Stimulated activated CD8-positive, alpha-beta memory T cell treated with anti-CD3 and anti-CD28 coated beads, Interleukin-4, amount 100 ng/mL, for 48 hours (primary cell): Measurements from ENCODE around the gene DNHD1.

Source experiments
- DNase-seq: peaks from one replicate; pipeline ENCODE4 v3.0.0-alpha.2; 2020

Gene DNHD1

DNA sequence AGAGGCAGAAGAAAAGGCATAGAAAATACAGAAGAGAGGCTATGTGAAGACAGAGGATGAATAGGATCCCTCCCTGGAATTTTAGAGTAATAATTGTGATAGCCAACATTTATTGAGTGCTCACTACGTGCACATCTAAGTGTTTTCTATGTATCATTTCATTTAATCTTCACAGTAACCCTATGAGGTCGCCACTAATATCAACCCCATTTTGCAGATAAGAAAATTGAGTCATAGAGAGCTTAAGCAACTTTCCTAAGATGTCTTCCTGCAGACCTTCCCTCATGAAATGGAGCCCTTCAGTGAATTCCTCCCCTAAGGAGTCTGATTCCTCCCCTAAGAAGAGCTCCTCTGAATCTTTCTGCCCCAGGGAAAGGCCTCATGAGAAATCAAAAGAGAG lies 68.2 kb downstream of the DNHD1 start:
- no peak for DNase-seq

DNA sequence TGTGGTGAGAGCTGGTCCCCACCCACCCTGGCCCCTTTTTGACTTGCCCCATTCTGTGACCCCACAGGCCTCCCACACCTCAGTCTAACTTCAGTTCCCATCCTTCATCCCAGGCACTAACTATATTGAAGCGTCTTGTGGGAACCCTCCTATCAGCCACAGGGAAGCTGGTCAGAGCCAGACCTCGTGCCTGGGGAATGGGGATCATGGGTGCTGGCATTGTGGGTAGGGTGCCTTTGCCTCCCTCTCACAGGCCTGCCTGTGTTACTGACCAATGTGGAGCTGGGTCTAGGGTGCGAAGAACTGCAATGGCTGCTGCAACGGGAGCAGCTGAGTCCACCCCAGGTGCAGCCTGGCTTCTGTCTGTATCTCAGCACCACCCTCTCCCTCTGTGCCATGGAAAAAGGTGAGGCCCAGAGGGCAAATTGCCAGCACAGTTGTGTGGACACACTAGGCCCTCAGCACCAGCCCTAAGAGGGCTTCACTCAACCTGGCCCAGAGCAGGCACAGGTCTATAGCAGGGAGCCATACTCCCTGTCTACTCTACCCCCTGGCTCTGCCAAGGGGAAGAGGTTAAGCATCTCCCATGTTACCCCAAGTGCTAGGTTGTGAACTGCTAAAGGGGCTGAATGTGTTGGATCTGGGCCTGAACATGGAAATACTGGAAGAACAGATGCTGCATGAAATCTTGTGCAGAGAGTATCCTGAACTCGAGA lies 69.1 kb downstream of the DNHD1 start:
- no peak for DNase-seq

DNA sequence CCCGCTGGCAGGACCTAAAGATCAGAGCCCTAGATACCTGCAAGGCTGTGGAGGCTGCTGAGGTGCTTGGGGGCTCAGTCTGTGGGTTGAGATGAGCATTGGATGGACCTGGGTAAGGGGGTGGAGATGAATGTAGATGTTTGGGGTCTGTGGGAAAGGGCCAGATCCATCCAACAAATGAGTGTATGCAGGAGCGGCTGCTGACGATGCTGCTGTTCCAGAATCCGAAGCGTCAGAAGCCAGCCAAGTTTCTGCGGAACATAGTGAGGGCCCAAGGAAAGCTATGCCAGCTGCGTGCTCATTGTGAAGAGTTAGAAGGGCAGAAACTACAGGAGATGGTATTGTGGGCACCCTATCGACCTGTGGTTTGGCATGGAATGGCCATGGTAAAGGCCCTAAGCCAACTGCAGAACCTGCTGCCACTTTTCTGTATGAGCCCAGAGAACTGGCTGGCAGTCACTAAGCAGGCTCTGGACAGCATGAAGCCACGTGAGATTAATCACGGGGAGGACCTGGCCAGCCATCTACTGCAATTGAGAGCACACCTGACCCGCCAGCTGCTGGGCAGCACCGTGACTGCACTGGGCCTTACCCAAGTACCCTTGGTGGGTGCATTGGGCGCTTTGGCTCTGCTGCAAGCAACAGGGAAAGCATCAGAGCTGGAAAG lies 69.8 kb downstream of the DNHD1 start:
- no peak for DNase-seq

DNA sequence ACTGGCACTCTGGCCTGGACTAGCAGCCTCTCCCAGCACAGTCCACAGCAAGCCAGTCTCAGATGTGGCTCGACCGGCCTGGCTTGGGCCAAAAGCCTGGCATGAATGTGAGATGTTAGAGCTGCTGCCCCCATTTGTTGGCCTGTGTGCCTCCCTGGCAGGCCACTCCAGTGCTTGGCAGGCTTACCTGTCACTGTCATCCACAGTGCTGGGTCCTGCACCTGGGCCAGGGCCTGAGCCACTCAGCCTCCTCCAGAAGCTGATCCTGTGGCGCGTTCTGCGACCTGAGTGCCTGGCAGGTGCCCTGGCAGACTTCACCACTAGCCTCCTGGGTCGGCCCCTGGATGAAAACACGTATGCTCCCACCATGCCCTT lies 70.3 kb downstream of the DNHD1 start:
- no peak for DNase-seq

DNA sequence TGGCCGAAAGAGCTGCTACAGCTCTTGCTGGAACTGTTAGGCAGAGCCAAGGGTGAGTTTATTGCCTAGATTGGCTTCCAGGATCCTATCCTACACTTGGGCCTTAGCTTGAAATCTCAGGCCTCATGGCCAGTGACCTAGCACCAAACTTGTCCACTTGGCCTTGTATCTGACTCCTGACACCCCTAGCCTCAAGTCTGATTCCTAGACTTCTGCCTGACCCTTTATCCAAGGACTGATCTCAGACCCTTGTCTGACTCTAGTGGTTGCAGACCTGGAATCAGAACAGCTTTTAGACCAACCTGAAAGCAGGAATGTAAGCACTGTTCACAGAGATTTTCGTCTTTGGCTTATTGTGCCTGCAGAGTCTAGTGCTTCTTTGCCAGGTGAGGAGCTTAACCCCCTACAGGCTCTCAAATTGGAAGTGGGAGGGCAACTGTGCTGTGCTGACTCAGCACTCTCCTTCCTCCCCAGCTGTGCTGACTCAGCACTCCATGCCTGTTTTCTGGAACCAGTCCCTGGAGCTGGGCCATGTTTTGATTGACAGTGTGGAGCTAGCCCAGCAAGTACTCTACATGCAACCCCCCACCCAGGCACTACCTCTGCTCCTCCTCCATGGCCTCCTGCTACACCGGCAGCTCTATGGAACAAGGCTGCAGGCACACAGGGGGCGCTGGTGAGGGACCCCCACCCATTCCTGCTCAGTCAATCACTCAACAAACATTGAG lies 71.3 kb downstream of the DNHD1 start:
- no peak for DNase-seq

DNA sequence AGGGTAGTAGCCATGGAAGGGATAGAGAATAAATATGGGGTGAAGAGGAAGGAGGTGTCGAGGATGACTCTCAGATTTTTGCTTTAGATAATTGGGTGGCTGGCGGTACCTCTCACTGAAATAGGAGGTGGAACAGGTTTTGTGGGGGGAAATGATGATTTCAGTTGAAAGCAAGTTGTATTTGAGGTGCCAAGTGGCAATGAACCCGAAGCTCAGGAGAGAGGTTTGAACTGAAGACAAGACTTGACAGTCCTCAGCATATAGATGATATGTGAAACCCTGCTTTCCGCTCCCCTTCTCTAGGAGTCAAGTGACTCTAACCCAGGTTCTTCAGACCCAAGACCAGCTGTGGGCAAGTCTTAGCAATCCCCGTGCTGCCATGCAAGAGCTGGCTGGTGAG lies 72.6 kb downstream of the DNHD1 start:
- no peak for DNase-seq

DNA sequence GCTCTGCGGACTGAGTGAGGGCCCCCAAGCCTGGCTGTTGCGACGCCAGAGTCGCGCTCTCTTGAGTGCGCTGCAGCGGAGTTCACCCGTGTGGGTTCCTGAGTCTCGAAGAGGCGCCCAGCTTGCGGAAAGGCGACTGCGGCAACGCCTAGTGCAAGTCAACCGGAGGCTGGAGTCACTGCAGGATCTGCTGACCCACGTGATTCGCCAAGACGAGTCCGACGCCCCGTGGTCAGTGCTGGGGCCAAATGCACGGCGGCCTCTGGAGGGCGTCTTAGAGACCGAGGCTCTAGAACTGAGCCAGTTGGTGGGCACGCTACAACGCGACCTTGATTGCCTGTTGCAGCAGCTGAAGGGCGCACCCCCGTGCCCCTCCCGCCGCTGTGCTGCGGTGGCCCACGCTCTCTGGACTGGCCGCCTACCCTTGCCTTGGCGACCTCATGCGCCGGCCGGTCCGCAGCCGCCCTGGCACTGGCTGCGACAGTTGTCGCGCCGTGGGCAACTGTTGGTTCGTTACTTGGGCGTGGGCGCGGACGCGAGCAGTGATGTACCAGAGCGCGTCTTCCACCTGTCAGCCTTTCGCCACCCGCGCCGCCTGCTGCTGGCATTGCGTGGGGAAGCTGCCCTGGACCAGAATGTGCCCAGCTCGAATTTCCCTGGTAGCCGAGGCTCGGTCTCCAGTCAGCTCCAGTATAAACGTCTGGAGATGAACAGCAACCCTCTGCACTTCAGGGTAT lies 73.8 kb downstream of the DNHD1 start:
- DNase-seq = no peak

DNA sequence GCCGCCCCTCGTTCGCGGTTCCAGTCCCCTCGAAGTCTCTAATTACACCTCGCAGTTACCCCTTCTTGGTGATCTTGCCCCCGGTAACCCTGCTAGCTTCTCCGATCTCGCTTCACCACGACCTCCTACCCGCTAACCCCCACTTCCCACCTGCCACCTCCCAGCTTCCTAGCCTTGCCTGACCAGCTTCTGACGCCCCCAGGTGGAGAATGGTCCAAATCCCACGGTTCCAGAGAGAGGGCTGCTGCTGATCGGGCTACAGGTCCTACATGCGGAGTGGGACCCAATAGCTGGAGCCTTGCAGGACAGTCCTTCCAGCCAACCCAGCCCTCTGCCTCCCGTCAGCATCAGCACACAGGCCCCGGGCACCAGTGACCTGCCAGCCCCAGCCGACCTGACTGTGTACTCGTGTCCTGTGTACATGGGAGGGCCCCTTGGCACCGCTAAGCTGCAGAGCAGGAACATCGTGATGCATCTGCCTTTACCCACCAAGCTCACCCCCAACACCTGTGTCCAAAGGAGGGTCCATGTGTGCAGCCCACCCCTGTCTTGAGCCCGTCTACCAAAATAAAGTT lies 74.4 kb downstream of the DNHD1 start:
- no peak for DNase-seq

DNA sequence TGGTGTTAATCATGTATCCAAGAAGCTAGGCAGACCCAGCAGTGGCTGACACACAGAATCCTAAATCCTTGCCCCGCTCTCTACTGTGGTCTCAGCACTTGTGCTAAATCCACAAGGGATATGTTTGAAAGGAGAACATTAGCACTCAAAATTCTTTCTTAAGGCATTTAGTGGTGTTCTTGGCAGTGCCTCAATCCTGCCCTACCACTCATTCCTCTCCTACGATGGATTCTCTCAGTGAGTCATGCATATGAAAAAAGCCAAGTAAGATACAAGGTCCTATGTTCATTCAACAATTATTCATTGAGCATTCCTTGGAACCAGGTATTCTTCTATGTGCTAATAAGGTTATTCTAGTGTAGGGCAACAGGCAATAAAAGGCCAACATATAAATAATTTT lies 75.1 kb downstream of the DNHD1 start:
- DNase-seq = no peak

DNA sequence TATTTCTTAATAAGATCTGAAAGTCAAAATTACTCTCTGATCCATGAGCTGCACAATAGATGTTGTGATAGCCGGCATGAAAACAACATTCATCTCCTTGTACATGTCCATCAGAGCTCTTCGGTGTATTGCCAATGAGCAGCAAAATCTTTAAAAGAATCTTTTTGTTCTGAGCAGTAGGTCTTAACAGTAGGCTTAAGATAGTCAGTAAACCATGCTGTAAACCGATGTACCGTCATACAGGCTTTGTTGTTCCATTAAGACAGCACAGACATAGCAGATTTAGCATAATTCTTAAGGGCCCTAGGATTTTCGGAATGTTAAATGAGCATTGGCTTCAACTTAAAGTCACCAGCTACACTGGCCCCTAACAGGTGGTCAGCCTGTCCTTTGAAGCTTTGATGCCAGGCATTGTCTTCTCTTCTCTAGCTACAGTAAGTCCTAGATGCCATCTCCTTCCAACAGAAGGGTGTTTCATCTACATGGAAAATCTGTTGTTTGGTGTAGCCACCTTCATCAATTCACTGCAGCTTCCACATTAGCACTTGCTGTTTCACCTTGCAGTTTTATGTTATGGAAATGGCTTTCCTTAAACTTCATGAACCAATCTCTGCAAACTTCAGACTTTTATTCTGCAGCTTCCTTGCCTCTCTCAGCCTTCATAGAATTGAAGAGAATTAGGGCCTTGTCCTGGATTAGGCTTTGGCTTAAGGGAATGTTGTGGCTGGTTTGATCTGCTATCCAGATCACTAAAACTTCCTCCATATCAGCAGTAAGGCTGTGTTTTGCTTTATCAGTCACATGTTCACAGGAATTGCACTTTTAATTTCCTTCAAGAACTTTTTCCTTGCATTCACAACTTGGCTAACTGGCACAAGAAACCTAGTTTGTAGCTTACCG lies 78.0 kb downstream of the DNHD1 start:
- DNase-seq = no peak

DNA sequence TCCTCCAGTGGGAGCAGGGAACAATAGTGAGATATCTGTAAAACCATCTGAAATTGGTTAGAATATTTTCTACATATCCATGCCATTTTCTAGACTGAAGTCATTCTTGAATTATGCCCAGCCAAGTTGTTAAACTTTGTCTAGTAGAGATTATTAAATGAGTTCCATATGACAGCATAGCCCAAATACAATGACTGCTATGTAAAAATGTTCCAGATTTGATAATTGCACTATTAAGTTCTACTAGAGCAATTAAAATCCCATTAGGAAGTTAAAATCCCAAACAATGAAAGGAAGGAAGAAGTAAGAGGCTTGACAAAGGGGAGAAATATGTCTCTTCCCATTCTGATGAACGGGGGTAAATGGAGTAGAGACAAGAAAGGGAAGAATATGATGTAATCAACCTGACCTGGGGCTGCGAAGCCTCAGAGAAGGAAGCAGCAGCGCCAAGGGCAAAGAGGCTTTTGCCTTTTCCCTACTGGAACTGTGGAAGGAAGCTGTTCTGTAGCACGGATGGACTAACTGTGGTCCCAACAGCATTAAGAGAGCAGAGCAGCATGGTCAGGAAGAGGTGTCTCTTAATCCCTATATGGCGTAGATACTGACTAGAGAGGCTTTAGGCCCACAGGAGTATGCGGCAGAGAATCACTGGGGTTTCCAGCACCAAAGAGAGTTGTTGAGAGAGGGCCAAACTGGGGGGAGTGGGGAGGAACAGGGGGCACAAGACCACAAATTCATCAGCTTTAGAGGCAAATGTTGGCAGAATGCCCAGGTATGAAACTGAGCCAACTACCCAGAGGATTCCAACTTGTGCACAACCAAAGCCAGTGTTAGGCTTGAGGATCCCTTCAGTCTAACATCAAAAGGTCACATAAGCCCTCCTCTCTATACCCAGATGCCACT lies 79.6 kb downstream of the DNHD1 start:
- no peak for DNase-seq

DNA sequence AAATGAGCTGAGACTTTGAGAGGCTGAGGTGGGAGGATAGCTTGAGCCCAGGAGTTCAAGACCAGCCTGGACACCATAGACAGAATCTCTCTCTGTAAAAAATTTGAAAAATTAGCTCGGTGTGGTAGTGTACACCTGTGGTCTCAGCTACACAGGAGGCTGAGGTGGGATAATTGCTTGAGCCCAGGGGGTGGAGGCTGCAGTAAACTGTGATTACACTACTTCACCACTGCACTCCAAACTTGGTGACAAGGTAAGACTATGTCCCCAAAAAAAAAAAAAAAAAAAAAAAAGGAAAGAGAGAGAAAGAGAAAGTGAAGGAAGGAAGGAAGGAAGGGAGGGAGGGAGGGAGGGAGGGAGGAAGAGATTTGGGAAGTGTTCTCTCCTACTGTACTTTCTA lies 81.1 kb downstream of the DNHD1 start:
- no peak for DNase-seq

DNA sequence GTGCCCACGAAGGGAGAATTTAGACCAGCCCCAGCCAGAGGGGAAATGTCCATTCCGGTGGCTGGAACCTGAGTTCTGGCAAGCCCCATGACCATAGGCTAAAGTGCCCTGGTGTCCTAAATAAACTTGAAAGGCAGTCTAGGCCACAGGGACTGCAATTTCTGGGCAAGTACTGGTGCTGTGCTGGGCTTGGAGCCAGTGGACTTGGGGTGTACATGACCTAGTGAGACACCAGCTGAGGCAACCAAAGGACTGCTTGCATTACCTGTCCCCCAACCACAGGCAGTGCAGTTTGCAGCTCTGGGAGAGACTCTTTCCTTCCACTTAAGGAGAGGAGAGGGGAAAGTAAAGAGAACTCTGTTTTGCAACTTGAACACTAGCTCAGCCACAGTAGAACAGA lies 82.6 kb downstream of the DNHD1 start:
- no peak for DNase-seq

DNA sequence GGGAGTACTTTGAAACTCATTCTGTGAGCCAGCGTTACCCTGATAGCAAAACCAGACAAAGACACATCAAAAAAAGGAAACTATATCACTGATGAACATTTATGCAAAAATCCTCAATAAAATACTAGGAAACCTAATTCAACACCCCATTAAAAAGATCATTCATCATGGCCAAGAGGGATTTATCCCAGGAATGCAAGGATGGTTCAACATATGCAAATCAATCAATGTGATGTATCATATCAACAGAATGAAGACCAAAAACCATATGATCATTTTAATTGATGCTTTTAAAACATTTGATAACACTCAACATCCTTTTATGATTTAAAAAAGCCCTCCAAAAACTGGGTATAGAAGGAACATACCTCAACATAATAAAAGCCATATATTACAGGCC lies 86.5 kb downstream of the DNHD1 start:
- no peak for DNase-seq

DNA sequence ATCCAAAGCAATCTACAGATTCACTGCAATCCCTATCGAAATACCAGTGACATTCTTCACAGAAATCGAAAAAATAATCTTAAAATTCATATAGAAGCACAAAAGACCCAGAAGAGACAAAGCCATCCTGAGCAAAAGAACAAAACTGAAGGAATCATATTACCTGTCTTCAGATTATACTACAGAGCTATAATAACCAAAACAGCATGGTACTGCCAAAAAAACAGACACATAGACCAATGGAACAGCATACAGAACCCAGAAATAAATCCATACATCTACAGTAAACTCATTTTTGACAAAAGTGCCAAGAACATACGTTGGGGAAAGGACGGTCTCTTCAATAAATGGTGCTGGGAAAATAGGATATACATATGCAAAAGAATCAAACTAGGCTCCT lies 87.4 kb downstream of the DNHD1 start:
- no peak for DNase-seq

DNA sequence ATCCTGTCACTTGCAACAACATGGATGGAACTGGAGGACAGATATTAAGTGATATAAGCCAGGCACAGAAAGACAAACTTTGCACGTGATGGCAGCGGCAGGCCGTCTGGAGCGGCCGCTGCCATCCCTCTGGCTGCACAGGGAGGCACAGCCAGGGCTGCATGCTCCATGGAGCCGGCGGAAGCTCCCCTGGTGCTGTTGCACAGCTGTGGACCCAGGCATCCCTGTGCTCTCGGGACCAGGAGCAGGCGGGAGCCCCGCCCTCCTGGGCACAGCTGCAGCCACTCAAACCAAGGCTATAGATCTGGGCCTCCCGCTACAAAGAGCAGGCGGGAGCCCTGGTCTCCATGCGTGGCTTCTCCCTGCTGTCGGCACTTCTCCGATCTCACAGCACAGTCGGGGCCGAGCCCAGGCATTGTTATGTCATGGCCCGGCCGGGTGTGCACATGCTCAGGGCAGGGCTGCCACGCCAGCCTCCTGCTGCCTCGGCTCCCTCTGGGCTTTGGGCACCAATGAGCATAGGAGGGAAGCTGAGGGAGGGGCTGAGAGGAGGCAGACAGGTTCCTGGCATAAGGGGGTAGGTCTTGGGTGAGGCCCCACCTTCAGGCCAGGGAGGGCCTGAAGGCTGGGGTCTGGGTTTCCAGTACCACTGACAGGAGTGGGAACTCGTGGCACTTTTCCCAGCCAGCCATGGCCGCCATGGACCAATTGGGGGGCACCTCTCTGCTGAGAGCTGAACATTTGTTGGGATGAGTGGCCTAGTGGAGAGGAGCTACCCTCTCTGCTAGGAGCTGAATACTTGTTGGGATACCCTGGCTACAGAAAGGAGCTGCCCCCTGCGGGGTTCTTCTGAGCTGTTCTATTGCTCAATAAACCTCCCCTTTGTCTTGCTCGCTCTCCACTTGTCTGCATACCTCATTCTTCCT lies 89.6 kb downstream of the DNHD1 start:
- no peak for DNase-seq

DNA sequence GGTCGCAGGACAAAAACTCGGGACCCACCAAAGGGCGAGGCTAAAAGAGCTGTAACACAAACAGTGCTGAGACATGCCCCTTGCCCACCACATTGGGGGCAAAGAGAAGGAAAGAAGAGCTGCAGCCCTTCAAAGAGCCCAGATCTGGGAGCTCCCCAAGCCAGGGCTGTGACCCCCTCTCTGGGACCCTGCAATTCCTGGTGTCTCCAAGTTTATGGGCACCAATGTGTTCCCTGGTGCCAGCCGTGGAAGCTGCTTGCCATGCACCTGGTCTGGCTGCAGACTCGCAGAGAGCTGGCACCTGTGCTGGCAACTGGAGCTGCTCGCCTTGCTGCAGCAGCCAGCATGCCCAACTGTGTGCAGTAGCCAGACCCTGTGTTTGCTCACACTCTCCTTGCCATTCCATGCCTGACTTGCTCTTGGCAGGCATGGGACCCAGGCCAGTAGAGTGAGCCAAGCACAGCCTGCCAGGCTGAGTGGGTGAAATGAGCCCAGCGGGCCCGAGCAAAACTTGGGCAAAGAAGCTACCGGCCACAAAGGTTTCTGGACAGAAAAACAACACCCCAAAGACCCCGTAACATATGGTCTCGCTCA lies 90.4 kb downstream of the DNHD1 start:
- DNase-seq = no peak

DNA sequence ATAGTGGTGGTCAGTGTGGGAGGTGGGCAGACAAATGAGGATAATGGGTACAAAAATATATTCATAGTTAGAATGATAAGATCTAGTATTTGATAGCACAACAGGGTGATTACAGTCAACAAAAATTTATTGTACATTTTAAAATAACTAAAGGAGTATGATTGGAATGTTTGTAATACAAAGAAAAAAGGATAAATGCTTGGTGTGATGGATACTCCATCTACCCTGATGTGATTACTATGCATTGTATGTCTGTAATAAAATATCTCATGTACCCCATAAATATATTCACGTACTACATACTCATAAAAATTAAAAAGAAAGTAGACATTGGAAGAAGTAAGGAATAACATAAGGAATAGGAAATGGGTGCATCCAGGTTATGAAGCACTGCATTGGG lies 90.9 kb downstream of the DNHD1 start:
- DNase-seq = no peak

DNA sequence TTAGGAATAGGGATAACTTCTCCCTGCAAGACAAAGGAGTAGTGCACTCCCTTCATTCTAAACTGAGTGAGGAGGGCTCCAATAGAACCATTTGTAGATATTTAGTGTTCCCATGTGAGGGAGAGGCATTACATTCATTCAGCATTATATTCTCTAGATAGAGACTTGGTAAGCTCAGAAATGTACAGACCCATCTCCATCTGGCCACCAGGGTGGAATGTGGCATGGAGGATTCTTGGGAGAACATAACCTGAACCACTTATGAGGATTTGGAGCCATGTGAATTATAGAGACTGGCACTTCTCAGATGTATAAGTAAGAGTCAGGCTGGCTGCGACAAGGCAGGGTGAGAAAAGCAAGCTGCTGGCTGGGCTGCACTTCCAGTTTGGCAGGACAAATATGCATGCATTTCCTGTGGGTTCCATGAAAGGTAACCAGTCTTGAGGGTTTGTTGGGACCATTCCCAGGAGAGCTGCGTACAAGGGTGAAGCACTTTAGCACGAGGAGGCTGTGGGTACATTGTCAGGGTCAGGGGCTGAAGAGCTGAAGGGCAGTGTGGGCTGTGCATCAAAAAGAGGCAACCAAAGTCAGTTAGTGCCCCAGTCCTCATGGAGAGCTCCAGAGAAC lies 97.2 kb downstream of the DNHD1 start:
- DNase-seq = no peak
